ENCODE data around the gene MED4. TPM values are rescaled to one million over a fixed set of nuclear protein-coding genes. Genes with fewer than 3 reads are reported as not detected.

The MED4 gene
- total and polyA plus RNA-seq, 9 donors = 23.3 to 63.8 (median 47.1) TPM

- H3K9me3 ChIP-seq = no peaks in the 10 kb centered on the region
- DNase-seq = no peak
- H3K27ac ChIP-seq = peak overlapping the region in 1 of 2 donors; percentile 13
- peaks cover 6% of the 10 kb centered on the region for H3K4me1 ChIP-seq (ENCODE audit: insufficient read depth)
- TF ChIP-seq EP300 (IDR thresholded peaks at IDR 0.05) (no peak), CTCF (IDR thresholded peaks at IDR 0.05) (no peak), POLR2A (IDR thresholded peaks at IDR 0.05) (no peak)
- no peaks in the 10 kb centered on the region for H3K27me3 ChIP-seq
- intact Hi-C loops (cut with DNase I) = no loop called here
- WGBS, 3 donors = 8 to 18% (median 15%) methylated on average over 3 of the region's 3 CpGs
- H3K4me3 ChIP-seq = no peak overlapping the region
- no peaks in the 10 kb centered on the region for H3K36me3 ChIP-seq
Observed at GRCh38 chr13:48110132-48110868, 15.4 kb upstream of the MED4 start.

- WGBS, 3 donors = 68 to 85% (median 80%) methylated on average over 4 of the region's 4 CpGs
- intact Hi-C loops (cut with DNase I) = no loop called here
- Histone ChIP-seq H3K9me3 (no peaks in the 10 kb centered on the region), H3K27me3 (no peaks in the 10 kb centered on the region), H3K27ac (no peak overlapping the region), H3K4me1 (ENCODE audit: insufficient read depth) (peaks cover 6% of the 10 kb centered on the region), H3K36me3 (no peaks in the 10 kb centered on the region), H3K4me3 (no peak overlapping the region)
- no peak for DNase-seq
- TF ChIP-seq CTCF (IDR thresholded peaks at IDR 0.05) (no peak), POLR2A (IDR thresholded peaks at IDR 0.05) (no peak), EP300 (IDR thresholded peaks at IDR 0.05) (no peak)
Observed at GRCh38 chr13:48108106-48108505, 13.2 kb upstream of the MED4 start.

GRCh38 chr13:48097793-48098192, 2.9 kb upstream of the MED4 start:
- WGBS, 3 donors = 80 to 86% (median 83%) methylated on average over 4 of the region's 4 CpGs
- intact Hi-C loops (cut with DNase I) = no loop called here
- H3K4me1 ChIP-seq (ENCODE audit: insufficient read depth) = peaks cover 8% of the 10 kb centered on the region
- DNase-seq = no peak
- no peak overlapping the region for H3K27ac ChIP-seq
- no peaks in the 10 kb centered on the region for H3K27me3 ChIP-seq
- no peaks in the 10 kb centered on the region for H3K9me3 ChIP-seq
- H3K36me3 ChIP-seq = no peaks in the 10 kb centered on the region
- H3K4me3 ChIP-seq = no peak overlapping the region
- TF ChIP-seq POLR2A (IDR thresholded peaks at IDR 0.05) (no peak), EP300 (IDR thresholded peaks at IDR 0.05) (no peak)

- no peak overlapping the region for H3K27ac ChIP-seq
- H3K27me3 ChIP-seq = no peaks in the 10 kb centered on the region
- DNase-seq = no peak
- H3K4me3 ChIP-seq = no peak overlapping the region
- H3K4me1 ChIP-seq (ENCODE audit: insufficient read depth) = peaks cover 12% of the 10 kb centered on the region
- no peaks in the 10 kb centered on the region for H3K36me3 ChIP-seq
- intact Hi-C loops (cut with DNase I) = no loop called here
- 58 to 68% (median 64%) methylated on average over 3 of the region's 3 CpGs for WGBS, 3 donors
- TF ChIP-seq EP300 (IDR thresholded peaks at IDR 0.05) (no peak), POLR2A (IDR thresholded peaks at IDR 0.05) (no peak), CTCF (IDR thresholded peaks at IDR 0.05) (no peak)
- H3K9me3 ChIP-seq = no peaks in the 10 kb centered on the region
Observed at GRCh38 chr13:48096670-48097069, 1.8 kb upstream of the MED4 start.

- H3K4me3 ChIP-seq = peak overlapping the region; percentile 56
- H3K27ac ChIP-seq = peak overlapping the region; percentile 54 to 84
- TF ChIP-seq EP300 (IDR thresholded peaks at IDR 0.05) (no peak), POLR2A (IDR thresholded peaks at IDR 0.05) (no peak), CTCF (IDR thresholded peaks at IDR 0.05) (no peak)
- H3K36me3 ChIP-seq = no peaks in the 10 kb centered on the region
- 0 to 1% (median 0%) methylated on average over 14 of the region's 14 CpGs for WGBS, 3 donors
- intact Hi-C loops (cut with DNase I) = no loop called here
- H3K4me1 ChIP-seq (ENCODE audit: insufficient read depth) = peaks cover 13% of the 10 kb centered on the region
- no peaks in the 10 kb centered on the region for H3K9me3 ChIP-seq
- H3K27me3 ChIP-seq = no peaks in the 10 kb centered on the region
- no peak for DNase-seq
Observed at GRCh38 chr13:48094404-48094780, 512 bp downstream of the MED4 start.
